ENCODE results near the gene BCAS3.

DNA sequence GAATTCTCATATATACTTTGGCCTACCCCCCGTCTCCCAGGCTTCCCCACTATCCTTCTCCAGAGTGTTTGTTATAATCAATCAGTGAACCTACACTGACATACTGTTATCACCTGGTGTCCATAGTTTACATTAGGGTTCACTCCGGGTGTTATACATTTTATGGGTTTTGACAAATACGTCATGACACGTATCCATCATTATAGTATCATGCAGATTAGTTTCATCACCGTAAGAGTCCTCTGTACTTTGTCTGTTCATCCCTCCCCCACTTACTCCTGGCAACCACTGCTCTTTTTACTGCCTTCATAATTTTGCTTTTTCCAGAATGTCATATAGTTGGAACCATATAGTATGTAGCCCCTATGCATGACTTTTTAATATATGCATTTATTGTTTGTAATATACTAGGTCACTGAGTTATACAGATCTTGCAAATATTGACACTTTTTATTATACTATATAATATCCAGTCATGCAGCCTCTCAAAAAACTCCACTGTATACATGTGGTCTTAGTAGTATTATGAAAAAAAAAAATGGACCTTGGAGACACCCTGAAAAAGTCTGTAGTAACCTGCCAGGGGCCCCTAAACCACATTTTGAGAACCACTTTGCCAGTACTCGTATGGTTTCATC, 49.3 kb upstream of the BCAS3 start:
- TF ChIP-seq ZNF70 (CRISPR knock-in tag; IDR thresholded peaks at IDR 0.05) = no peak
- no peak for TF ChIP-seq ZNF565 (CRISPR knock-in tag; conservative IDR thresholded peaks at IDR 0.05; ENCODE audit: low read depth)
- no peak for TF ChIP-seq SNAI2 (CRISPR knock-in tag; IDR thresholded peaks at IDR 0.05)
- TF ChIP-seq, protein P1, sequence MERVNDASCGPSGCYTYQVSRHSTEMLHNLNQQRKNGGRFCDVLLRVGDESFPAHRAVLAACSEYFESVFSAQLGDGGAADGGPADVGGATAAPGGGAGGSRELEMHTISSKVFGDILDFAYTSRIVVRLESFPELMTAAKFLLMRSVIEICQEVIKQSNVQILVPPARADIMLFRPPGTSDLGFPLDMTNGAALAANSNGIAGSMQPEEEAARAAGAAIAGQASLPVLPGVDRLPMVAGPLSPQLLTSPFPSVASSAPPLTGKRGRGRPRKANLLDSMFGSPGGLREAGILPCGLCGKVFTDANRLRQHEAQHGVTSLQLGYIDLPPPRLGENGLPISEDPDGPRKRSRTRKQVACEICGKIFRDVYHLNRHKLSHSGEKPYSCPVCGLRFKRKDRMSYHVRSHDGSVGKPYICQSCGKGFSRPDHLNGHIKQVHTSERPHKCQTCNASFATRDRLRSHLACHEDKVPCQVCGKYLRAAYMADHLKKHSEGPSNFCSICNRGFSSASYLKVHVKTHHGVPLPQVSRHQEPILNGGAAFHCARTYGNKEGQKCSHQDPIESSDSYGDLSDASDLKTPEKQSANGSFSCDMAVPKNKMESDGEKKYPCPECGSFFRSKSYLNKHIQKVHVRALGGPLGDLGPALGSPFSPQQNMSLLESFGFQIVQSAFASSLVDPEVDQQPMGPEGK (CRISPR knock-in tag; IDR thresholded peaks at IDR 0.05; ENCODE audit: borderline replicate concordance) = no peak
- TF ChIP-seq ESRRG (CRISPR knock-in tag; IDR thresholded peaks at IDR 0.05) = no peak
- TF ChIP-seq, protein P2, sequence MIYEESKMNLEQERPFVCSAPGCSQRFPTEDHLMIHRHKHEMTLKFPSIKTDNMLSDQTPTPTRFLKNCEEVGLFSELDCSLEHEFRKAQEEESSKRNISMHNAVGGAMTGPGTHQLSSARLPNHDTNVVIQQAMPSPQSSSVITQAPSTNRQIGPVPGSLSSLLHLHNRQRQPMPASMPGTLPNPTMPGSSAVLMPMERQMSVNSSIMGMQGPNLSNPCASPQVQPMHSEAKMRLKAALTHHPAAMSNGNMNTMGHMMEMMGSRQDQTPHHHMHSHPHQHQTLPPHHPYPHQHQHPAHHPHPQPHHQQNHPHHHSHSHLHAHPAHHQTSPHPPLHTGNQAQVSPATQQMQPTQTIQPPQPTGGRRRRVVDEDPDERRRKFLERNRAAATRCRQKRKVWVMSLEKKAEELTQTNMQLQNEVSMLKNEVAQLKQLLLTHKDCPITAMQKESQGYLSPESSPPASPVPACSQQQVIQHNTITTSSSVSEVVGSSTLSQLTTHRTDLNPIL (CRISPR knock-in tag; IDR thresholded peaks at IDR 0.05; ENCODE audit: low read depth) = no peak
- TF ChIP-seq RARB (CRISPR knock-in tag; IDR thresholded peaks at IDR 0.05) = no peak
- no peak for TF ChIP-seq TCF4 (CRISPR knock-in tag; IDR thresholded peaks at IDR 0.05; ENCODE audit: borderline replicate concordance)
- no peak for TF ChIP-seq ZNF8 (CRISPR knock-in tag; IDR thresholded peaks at IDR 0.05)
- TF ChIP-seq PPARA (CRISPR knock-in tag; IDR thresholded peaks at IDR 0.05; ENCODE audit: borderline replicate concordance) = no peak
- no peak for TF ChIP-seq GLIS3 (CRISPR knock-in tag; IDR thresholded peaks at IDR 0.05)
- TF ChIP-seq CSDC2 (CRISPR knock-in tag; IDR thresholded peaks at IDR 0.05) = no peak
- TF ChIP-seq ISL1 (CRISPR knock-in tag; IDR thresholded peaks at IDR 0.05) = no peak
- TF ChIP-seq, protein P3, sequence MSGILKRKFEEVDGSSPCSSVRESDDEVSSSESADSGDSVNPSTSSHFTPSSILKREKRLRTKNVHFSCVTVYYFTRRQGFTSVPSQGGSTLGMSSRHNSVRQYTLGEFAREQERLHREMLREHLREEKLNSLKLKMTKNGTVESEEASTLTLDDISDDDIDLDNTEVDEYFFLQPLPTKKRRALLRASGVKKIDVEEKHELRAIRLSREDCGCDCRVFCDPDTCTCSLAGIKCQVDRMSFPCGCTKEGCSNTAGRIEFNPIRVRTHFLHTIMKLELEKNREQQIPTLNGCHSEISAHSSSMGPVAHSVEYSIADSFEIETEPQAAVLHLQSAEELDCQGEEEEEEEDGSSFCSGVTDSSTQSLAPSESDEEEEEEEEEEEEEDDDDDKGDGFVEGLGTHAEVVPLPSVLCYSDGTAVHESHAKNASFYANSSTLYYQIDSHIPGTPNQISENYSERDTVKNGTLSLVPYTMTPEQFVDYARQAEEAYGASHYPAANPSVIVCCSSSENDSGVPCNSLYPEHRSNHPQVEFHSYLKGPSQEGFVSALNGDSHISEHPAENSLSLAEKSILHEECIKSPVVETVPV (CRISPR knock-in tag; IDR thresholded peaks at IDR 0.05) = no peak
